Measurements from ENCODE around the gene PFKFB2.
A peak's percentile ranks its signal among the peaks of the same experiment; 100 is the strongest.
"Not testable (repeated sequence)": the region's sequence is repeated elsewhere in the genome, so short reads cannot be mapped to it uniquely, and the experiment has no call there.

PFKFB2 gene

DNA sequence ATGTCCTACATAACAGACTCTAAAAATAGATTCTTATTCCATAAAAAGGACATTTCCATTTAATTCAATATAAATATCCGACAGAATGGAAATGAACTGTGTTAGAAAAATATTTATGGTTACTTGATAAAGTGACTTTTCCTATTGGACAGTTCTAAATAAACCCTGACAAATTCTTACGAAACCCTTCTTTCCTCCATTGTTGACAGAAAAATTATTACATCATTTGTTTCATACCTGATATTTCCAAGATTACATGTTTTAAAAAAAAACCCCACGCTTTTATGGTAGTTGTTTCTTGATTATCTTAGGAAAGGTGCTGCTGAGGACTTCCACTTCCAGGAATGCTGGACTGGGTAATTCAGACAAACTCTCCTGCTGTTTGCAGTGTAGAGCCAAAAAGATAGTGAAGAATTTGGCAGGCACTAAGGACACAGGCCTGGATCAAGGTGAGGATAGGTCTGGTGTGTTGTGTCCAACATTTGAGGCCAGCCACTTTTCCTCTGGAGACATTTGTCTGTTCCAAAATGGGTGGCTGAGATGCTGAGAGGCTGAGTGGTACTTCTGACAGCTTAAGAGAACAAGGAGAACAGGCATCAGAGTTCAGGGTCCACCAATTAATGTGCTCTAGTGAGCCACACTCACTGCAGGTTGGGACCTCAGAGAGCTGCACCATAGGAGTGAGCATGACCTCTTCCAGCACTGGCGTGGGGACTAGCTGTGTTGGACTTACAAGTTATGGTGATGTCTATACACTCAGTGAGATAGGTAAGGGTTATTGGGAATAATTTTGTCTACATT, 13.5 kb upstream of the PFKFB2 start:
- DNase-seq (ENCODE audit: low read depth) = no peak

DNA sequence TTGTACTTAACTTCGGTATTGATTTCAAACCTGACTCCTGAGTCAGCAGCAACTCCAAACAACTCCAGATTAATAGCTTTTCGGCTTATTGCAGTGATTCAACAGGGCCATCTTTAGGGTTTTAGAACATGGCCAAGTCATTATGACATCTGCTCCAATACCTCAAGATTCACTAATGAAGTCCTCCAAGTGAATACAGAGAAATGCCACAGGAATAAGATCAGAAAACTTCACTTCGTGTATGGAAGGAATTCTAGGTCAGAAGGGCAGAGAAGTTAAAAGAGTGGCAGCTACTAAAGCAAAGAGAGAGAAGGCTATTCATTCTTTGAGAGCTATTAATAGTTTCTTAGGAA, 12.9 kb upstream of the PFKFB2 start:
- no peak for DNase-seq (ENCODE audit: low read depth)

DNA sequence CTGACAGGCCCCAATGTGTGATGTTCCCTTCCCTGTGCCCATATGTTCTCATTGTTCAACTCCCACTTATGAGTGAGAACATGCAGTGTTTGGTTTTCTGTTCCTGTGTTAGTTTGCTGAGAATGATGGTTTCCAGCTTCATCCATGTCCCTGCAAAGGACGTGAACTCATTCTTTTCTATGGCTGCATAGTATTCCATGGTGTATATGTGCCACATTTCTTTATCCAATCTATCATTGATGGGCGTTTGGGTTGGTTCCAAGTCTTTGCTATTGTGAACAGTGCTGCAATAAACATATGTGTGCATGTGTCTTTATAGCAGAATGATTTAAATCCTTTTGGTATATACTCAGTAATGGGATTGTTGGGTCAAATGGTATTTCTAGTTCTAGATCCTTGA, 11.7 kb upstream of the PFKFB2 start:
- DNase-seq (ENCODE audit: low read depth) = not testable (repeated sequence)

DNA sequence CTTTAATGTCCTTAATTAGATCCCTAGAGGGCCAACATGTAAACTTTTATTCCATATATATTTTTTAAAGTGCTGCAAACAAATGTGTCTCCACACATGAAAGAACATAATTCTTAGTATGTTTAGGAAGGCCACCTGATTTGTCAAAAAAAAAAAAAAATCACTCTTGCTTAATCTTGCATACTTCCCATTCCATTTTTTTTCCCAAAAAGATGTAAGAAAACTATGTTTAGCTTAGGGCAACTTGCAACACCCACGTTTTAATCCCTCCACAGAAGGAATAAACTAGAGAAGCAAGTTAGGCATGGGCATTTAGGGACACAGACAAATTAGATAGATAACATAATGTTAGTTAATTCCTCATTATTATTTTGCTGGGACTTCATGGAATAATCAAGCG, 7.6 kb upstream of the PFKFB2 start:
- DNase-seq (ENCODE audit: low read depth) = no peak

DNA sequence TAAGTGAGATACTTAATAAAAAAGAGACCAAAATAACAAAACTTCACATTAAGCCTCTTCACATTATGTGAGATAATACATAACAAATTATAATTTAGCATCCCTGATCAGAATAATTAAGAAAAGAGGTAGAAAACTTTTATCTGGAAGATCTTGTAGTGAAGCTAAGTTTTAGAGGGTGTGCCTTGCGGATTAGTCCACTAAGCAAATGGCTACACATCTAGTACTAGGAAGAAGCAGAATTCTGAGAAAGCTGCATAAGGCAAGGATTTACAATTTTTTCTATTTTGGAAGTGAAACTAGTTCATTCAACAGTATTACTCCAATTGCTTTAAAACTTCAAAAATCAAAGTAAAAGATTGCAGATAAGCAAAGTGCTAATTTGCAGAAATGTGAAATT, 5.6 kb upstream of the PFKFB2 start:
- DNase-seq (ENCODE audit: low read depth) = no peak

DNA sequence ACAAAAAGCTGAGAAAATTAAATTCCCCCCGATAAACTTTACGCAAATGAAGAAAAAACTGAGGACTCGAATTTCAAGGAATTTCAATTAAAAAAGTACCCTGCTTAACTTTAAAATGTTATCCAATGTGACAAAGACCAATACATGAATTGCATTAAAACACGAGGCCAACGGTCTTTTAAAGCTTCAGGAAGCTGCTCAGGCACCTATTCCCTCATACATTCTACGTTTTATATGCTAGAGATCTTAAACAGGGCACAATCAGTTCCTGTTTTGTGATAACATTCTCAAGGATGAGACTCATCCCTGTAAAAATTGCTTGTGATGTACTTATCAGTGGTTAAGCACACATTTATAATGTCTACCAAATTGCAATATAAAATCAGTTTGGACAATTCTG, 5.0 kb upstream of the PFKFB2 start:
- no peak for DNase-seq (ENCODE audit: low read depth)

DNA sequence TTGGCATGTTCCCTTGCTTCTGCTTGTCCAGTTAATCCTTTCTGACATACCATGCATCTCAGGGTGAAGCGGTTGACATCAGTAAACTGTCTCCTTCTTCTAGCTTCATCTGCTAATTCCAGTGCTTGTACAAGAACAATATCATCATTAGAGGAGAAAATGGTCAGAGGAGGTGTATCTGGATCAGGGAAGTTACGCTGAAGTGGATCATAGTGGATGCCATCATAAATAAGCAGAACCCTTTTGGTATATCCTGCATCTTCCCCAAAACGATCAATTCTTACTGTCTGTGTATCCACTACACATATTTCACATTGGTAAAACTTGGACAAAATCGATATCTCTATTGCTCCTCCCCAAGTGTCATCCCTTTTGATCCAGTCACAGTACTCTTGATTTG, 4.0 kb upstream of the PFKFB2 start:
- no peak for DNase-seq (ENCODE audit: low read depth)

DNA sequence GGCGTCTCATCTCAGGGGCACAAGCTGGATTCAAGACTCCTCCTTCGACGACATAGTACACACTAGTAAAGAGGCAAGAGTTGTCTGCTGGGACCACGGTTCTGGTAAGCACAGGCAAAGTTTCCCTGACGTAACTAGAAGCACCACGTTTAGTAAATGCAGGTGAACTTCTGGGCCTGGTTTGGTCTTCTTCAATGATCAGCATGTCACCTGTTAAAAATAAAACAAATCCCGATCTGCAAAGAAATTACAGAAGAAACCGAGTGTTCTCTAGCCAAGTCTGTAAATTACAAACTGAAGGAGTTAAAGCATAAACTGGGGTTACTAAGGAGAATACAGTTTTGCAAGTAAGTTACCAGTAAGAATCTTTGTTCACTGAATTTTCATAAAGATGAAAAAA, 3.6 kb upstream of the PFKFB2 start:
- no peak for DNase-seq (ENCODE audit: low read depth)

DNA sequence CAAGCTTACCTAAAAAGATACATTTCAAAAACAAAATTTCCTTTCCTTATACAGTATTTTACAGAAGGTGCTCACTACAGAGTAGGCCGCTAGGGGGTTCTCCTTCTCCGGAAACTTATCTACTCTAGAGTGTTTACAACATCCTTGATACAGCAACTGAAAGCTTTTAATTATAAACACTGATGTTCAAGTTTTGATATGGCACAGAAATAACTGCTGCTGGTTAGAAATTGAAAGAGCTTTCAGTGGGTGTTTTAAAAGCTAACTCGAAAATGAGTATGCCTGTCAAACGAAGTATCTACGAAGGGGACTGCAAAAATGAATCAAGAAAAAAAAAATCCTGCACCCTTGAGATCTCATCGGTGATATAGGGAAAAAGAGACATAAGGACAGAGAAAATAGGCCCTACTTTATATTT, 3.1 kb upstream of the PFKFB2 start:
- DNase-seq (ENCODE audit: low read depth) = peak; percentile 61

DNA sequence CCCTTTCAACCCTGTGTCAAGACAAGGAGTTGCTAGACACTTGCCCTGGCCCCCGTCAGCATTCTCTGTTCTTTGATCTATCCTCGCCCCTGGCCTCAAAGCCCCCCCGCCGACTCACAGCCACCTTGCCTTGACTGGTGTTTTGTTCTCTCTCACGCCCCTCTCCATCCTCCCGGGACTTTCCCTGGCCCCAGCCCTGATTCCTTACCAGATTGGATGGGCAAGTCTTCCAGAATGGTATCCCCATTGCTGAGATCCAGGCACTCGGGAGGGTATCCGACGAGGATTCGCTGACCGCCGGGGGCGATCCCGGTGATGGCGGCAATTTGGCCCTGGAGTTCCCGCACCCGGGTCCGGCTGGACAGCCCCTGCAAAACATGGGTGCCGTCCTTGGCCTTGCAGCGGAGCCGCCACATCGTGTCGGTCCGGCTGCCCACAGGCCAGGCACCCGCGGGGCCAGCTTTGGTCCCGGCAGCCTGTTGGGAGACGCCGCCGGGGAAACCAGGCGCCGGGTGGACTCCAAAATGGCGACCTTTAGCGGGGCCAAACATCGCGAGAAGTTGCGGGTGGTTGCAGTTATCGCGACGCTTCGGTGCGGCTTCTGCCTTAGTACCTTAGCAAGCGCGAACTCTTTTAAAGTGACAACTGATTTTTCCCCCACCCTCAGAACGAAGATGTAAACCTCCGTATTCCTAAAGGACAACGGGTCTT, 2.4 kb upstream of the PFKFB2 start:
- peak; percentile 88 for DNase-seq (ENCODE audit: low read depth)

DNA sequence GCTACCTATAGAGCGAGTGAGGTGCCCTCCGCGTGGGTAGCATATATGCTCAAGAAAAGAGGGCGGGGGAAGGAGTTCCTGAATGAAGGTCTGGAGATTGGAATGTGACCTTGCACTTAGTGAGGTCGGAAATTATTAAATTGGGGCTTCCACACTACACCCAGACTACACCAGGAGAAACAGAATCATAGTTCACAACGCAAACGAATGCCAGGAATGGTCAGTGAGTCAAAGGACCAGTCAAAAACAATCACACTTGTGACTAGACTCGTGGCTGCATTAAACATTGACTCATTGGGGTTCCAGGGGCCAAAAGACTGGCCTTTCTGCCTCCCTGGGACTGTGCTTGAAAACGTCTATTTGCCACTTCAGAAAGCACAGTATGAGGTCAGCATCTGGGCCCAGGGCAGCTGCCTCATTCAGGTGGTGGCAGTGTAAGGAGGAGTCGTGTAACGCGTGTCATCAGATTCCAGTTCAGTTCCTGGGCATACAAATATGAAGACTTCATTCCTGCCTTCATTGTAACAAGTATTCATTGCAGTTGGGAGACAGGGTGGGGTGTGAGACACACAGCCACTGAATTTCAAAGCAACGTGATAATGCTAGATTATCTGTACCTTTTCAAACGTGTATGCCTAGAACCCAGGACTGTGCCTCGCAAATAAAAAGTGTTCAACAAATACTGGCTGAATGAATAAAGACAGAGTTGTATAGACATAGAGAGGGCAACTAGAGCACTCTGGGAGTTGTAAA, 1.7 kb upstream of the PFKFB2 start, which contains the start of gene YOD1:
YOD1 (minus strand) TSS at position 18 of the 753 bp plus-strand sequence. CDS start 178 bp downstream, outside the sequence.
- peak; percentile 58 for DNase-seq (ENCODE audit: low read depth)

DNA sequence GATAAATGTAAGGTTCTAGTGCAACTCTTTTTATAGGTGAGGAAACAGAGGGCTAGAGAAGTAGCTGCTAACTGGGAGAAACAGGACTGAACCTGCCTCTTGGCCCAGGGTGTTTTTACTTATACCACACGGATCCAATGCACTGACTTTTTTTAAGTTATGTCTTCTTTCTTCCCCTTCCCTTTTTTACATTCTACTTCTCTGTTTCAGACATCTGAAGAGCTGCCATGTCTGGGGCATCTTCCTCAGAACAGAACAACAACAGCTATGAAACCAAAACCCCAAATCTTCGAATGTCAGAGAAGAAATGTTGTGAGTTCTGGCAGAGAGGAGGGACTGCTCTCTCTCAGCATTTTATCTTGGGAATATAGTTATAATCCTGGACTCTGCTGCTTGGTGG, 1.4 kb downstream of the PFKFB2 start:
- no peak for DNase-seq (ENCODE audit: low read depth)

DNA sequence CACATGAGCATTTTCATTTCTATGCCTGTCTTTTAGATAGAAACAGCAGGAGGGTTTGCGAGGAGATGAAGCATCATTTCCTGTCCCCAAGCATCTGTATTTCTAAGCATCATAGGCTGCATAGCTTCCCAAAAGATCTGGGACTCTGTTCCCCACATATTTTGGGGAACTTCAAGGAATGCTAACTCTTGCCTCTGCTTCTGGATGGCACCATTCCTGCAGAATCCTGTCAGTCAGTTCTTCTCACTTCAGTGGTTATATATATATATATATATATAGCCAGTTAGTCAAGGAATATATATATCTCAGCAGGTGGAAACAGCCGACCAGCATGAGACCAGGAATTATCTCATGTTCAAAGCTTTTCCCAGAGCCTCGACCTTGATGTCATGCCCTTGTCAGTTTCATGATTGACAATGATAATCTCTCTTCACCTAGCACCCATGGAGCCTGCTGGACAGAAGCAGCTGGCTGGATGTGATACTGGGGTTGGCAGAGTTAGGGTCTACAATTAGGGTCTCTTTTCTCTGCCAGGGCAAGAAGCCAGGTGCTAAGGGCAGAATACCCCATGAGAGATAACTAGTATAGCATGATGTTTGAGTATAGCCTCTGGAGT, 2.4 kb downstream of the PFKFB2 start:
- DNase-seq (ENCODE audit: low read depth) = no peak

DNA sequence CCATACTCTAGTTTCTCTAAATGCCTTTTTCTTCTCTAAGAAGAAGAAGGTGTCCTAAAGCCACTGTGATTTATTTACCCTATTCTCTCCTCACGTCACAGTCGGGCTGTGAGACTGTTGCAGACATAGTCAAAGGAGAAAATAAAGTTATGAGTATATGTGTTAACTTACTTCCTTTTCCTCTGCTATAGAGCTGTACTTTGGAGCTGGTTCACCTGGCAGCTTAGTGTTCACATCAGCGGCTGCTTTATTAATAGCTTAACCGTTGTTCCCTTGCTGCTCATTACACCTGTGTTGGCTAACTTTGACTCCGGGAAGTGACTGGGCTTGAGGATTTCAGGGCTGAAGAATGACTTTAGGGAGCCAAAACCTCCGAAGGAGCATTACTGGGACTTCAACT, 3.6 kb downstream of the PFKFB2 start:
- DNase-seq (ENCODE audit: low read depth) = no peak

DNA sequence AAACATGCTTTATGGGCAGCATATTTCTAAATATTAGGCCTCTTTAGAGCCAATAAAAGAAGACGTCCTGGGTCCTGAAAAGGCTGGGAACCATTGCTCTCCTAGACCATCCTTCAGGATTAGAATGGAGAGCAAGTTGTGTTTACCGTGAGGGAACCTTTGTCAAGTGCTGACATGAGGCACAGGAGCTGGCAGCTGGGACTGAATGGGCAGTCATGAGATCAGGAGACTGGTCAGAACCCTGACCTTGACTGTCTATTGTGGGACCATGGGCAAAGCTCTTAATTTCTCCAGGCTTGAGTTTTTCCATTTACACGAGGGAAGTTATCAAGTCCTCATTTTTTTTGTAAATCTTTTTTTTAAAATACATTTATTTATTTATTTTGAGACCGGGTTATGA, 5.2 kb downstream of the PFKFB2 start:
- no peak for DNase-seq (ENCODE audit: low read depth)

DNA sequence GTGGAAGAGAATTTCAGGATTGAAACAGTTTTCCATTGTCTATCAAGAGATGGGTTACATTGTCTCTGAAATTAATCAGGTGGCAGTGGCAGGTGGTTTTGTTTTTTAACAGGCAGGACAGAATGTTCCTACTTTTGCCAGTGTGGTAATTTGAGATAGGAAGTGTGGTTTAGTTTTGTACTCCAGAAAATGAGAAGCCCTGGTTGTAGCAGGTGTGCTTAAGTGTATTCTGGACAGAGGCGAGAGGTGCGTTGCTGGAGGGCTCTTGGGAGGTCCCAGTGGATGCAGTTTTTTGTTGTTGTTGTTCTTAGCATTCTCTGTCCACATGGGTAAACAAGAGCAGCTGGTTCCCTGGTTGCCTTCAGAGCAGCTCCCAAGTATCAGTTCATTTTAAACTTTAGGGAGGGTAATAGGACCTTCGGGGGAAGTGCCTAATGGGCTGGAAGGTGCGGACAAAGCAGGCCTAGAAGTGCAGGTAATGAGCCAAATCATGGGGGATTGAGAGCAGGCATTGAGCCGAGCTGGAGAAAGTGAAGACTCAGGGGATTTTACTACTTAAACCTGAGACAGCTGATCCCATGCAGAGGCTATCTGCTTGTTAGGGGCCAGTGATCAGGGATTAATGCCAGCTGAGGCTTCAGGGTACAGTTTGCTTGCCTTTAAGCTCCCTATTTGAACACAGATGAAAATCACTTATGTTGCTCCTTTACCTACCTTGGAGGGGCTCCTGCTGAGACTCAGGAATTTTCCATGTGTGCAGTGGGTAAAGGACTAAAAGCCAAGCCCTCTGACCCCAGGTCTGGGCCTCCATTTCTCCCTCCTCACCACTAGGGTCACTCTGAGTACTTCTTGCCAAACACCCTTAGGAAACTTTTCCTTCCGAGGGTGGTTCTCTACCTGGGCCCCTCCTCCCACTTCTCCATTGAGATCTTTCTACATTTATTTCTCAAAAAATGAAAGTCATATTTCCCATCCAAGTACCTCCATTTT, 6.1 kb downstream of the PFKFB2 start:
- no peak for DNase-seq (ENCODE audit: low read depth)

DNA sequence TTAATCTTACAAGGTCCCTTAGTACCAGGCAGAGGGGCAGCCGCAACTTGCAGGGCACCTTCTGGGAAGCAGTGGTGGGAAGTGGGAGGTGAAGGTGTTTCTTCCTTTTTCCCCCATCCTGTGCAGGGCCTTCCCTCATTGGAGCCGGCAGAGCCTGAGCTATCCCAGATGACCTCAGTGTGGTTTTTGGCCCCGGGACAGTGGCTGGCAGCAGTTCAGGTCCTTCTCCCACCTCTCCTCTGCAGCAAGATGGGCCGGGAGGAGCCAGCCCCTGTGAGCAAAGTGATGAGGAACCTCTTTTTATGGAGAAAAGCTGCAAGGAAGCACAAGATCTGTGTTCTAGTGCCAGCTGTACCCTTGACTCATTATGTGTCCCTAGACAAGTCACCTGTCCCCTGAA, 6.8 kb downstream of the PFKFB2 start:
- no peak for DNase-seq (ENCODE audit: low read depth)

DNA sequence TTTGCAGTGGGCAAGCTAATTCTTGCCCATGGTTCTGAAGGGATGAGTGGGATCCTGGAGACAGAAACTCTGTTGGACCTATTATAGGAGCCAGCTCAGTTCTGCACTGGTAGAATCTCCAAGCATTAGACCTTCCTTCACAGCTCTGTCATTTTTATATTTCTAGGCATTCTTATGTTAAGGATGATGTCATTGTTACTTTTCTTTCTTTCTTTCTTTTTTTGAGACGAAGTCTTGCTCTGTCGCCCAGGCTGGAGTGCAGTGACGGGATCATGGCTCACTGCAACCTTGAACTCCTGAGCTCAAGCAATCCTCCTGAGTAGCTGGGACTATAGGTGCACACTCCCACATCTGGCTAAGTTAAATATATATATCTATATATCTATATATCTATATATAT, 7.5 kb downstream of the PFKFB2 start:
- no peak for DNase-seq (ENCODE audit: low read depth)

DNA sequence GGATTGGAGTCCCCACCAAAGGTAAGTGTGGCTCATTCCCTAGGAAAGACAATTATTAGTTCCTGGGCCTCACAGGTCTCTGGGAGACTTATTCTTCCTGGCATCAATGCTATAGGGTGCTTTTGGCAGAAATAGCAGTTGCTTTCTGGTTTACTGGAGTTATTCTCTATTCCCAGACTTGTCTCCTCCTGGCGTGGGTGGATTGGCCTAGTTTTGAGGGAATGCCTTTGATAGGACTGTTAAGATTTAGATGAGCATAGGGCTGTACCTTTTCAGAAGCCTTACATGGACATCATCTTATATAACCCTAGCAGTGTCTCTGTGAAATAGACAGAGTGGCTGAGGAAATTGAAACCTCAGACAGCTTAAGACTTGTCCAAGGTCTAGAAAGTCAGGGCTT, 9.0 kb downstream of the PFKFB2 start:
- DNase-seq (ENCODE audit: low read depth) = no peak

DNA sequence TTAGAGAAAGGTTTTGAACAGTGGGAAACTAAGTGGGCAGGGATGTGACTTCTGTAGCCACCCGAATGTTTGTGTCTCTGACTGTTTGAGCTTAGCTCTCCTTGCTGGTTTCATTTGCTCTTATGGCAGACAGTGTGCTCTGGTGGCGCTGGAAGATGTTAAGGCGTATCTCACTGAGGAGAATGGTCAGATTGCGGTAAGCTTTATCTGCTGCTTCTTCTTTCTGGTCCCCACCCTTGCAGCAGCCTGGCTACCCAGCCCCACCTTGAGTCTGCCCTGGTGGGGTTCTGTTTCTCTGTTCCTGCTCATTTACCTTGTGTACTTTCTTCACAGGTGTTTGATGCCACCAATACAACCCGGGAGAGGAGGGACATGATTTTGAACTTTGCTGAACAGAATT, 9.9 kb downstream of the PFKFB2 start:
- DNase-seq (ENCODE audit: low read depth) = no peak

DNA sequence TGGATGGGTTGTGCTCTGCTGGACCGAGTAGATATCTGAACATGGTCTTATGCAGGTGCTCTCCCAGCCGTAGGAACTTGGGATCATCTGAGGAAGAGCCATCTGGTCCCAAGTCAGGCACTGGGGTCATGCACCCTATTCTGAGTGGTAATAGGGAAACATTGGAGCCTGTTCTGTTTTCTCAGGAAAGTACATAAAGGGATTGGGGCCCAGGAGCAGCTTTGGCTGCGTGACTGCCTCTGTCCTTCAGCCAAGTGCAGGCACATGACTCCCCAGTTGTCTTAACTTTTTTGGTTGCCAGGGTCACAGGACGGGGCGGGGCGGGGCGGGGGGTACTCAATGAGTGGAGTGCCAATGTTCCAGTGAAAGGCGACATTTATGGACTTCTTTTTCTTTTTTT, 11.5 kb downstream of the PFKFB2 start:
- DNase-seq (ENCODE audit: low read depth) = no peak

All from amniotic epithelial cell (primary cell).